ENCODE results near the gene PCDH12. TPM values are rescaled to one million over a fixed set of nuclear protein-coding genes. Genes with fewer than 3 reads are reported as not detected.
A peak's percentile ranks its signal among the peaks of the same experiment; 100 is the strongest.

The PCDH12 gene
- total RNA-seq (ENCODE audit: insufficient read depth, low replicate concordance): 5.1 TPM

DNA sequence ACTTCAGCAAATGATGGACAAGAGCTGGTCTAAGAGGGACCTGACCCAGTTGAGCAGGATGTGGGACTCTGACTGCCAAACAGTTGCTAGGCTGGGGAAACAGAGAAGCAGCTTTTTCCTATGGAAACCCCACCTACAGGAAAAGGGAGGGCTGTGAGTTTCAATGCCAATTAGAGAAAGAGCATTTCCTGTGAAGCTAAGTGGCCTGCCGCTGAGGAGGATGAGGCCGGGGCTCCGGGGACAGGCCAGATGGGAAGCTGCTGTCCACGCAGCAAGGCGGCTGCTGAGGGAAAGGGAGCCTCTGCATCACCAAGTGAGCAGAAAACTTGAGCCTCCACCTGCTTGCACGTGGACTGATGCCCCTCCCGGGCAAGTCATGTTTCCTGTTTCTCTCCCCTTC lies at the start of gene PCDH12:
Gene PCDH12 (minus strand): TSS at position 90 of the 400 bp plus-strand sequence. CDS start 351 bp downstream, outside the sequence.
- peak; percentile 63 for DNase-seq (ENCODE audit: low spot score)

- DNase-seq (ENCODE audit: low spot score): no peak
Measured at GRCh38 chr5:142007237-142007544, 49.2 kb upstream of the PCDH12 start.

- DNase-seq (ENCODE audit: low spot score): no peak
Measured at GRCh38 chr5:142006363-142007236, 48.6 kb upstream of the PCDH12 start.

DNA sequence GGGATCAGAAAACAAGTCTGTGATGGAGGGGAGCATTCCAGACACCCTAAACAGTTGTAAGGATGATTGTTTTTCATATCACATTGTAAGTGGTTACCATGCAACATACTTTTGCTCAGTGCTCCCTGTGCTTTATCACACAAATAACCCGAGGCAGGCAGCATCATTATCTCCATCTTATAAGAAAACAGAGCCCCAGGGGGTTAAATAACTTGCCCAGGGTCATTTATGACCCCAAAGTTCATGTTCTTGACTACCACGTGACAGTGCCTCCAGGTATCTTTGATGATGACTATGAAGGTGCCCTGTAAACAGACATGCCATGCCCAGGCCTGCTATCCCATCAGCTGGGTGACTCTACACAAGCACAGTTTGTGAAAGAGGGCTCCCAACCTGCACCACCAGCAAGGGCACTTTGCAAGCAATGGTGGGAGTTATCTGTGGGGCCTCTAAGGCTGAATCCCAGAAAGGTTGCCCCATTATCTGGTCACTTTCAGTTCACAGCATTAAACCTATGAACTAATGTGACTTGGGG lies 45.3 kb upstream of the PCDH12 start:
- no peak for DNase-seq (ENCODE audit: low spot score)

GRCh38 chr5:142000704-142001484 lies 42.9 kb upstream of the PCDH12 start:
- DNase-seq (ENCODE audit: low spot score): no peak

- no peak for DNase-seq (ENCODE audit: low spot score)
Measured at GRCh38 chr5:142000173-142000572, 42.2 kb upstream of the PCDH12 start.

DNA sequence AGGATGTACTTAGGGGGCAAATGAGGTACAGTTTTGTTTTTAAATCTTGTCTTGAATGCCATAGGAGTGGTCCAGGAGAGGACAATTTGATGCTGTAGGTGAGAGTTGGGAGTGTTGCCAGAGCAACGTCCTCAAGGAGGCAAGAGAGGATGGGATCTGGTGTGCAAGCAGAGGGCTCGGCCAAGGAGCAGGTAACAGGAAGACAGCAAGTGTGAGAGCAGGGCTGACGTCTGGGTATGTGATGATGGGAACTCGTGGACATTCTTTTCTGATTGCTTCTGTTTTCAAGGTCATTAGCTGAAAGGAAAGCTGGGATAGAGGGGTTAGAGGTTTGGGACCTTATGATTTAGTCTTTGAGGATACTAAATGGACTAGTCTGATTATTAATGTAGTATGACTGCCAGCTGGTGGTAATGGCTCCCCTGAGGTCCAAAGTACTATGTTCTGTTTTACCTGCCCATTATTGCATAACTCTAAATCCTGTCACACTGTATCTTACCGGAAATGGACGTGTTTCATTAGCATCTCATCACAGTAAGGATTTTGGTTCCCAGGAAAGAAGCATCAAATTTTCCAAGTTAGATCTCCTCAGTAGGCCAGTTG lies 39.5 kb upstream of the PCDH12 start:
- no peak for DNase-seq (ENCODE audit: low spot score)

GRCh38 chr5:141995656-141996055 lies 37.7 kb upstream of the PCDH12 start:
- no peak for DNase-seq (ENCODE audit: low spot score)

- DNase-seq (ENCODE audit: low spot score): no peak
Measured at GRCh38 chr5:141994511-141995136, 36.6 kb upstream of the PCDH12 start.

DNA sequence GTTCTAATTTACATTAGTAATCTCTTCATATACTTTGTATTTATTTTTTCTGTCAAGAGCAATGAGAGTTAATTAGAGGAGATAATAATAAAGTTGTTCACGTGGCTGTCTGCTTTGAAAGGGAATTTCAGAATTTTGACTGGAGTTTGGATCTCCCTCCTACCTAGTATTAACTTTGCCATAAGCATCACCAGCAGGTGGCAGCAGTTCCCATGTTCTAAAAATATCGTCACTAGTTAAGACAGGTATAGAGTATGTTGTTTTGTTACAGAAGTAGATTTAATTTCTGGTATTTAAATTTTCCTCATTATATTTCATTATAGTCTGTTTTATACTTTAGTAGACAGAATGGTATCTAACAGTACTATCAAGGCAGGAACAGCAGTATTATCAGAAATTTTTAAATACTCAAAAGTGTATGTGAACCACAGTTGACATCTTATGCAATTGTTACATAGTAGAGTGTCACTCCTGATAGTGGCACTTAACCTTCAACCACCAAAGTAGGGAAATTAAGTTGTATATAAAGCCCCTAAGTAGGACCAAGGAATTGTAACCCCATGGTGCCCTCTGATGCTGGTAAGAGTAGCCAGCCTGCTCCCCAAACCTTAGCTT lies 34.5 kb upstream of the PCDH12 start:
- DNase-seq (ENCODE audit: low spot score): peak; percentile 69

GRCh38 chr5:141989720-141990119 lies 31.7 kb upstream of the PCDH12 start:
- DNase-seq (ENCODE audit: low spot score): no peak

DNA sequence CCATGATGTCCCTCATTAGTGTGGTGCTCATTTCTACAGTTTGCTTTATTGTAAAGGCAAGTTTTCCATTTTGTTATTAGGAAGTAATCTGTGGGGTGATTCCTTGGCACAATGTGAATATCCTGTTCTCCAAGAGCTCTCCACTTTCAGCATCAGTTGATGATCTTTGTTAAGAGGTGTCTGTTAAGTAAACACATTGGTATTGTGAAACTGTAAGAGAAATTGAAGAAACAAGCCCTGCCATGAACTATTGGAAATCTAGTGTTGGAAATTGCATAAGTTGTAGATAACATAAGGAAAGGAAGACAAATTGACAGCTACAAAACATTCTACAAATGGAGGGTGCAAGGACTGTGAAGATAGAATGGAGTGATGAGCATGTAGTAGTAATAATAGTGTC lies 28.1 kb upstream of the PCDH12 start:
- DNase-seq (ENCODE audit: low spot score): no peak

- no peak for DNase-seq (ENCODE audit: low spot score)
Measured at GRCh38 chr5:141982626-141983025, 24.6 kb upstream of the PCDH12 start.

DNA sequence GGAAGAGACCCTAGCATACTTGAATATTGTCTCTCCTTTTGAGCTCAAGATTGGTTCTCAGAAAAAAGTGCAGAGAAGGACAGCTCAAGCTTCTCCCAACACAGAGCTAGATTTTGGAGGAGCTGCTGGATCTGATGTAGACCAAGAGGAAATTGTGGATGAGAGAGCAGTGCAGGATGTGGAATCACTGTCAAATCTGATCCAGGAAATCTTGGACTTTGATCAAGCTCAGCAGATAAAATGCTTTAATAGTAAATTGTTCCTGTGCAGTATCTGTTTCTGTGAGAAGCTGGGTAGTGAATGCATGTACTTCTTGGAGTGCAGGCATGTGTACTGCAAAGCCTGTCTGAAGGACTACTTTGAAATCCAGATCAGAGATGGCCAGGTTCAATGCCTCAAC lies 20.4 kb upstream of the PCDH12 start:
- DNase-seq (ENCODE audit: low spot score): no peak

DNA sequence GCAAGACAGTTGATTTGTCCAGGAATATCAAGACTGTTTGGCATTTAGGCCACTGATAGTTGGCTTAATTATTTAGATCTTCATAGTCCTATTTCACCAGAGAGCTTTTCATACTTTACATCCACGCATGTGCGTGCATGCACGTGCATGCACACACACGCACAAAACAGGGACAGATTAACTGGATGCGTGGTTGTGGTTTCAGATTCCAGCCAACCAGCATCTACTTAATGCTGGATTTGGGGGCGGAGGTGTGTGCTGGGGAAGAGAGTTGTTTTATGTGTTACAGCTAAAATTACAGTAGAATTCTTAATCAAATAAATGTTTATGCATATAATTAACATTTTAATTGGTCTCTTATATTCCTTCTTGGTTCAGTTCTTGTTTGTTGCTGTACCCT lies 18.2 kb upstream of the PCDH12 start:
- DNase-seq (ENCODE audit: low spot score): no peak

GRCh38 chr5:141973871-141974595 lies 16.0 kb upstream of the PCDH12 start:
- DNase-seq (ENCODE audit: low spot score): no peak

GRCh38 chr5:141969783-141970771 lies 12.1 kb upstream of the PCDH12 start:
- no peak for DNase-seq (ENCODE audit: low spot score)

GRCh38 chr5:141968914-141969608 lies 11.1 kb upstream of the PCDH12 start, which contains the start of gene RNF14:
Gene RNF14, plus strand, starts transcription at chr5:141969105. Its CDS starts 4,484 bp downstream, at chr5:141973589.
- DNase-seq (ENCODE audit: low spot score): peak; percentile 97

DNA sequence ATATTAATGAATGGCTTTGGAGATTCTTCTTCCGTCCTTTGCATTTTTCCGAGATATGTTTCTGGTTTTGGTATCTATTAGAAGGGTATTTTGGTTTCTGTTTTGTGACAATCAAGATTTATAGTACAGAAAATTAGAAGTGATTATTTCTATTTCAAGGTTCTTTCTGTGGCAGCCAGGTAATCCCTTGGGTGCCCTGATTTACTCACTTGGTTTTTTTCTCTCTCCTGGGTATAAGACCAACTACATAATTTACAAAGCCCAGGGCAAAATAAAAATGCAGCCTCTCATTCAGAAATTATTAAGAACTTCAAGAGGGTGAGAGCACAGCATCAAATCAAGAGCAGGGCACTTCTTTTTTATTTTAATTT lies 8.9 kb upstream of the PCDH12 start:
- DNase-seq (ENCODE audit: low spot score): no peak

All from umbilical cord (tissue), 2 donors.